Stomach (tissue), 4 donors: Measurements from ENCODE around the gene OPRL1.

ENCODE experiments used
- EP300 ChIP-seq: sonication (generic); formaldehyde crosslinking; IDR thresholded peaks from one replicate; pipeline ENCODE4 v1.6.1; 2017; ENCODE audit warnings: antibody characterized with exemption
- POLR2AphosphoS5 ChIP-seq, 3 donors: sonication (generic); formaldehyde crosslinking; IDR thresholded peaks; one replicate each; pipeline ENCODE4 v1.6.1; 2016; ENCODE audit warnings: antibody characterized with exemption in 3 of 3
- TF ChIP-seq, protein P1 (sequence below), 7 experiments: fragments of 450-650 bp in 4 of 7; fragments of 200-600 bp in 3 of 7; sonication (generic) in 3 of 7; IDR thresholded peaks; one replicate each; pipeline ENCODE4 v1.5.1; 2016 to 2019; ENCODE audit warnings: antibody characterized with exemption in 7 of 7, control low read depth in 2 of 7, mild to moderate bottlenecking in 1 of 7

DNA sequence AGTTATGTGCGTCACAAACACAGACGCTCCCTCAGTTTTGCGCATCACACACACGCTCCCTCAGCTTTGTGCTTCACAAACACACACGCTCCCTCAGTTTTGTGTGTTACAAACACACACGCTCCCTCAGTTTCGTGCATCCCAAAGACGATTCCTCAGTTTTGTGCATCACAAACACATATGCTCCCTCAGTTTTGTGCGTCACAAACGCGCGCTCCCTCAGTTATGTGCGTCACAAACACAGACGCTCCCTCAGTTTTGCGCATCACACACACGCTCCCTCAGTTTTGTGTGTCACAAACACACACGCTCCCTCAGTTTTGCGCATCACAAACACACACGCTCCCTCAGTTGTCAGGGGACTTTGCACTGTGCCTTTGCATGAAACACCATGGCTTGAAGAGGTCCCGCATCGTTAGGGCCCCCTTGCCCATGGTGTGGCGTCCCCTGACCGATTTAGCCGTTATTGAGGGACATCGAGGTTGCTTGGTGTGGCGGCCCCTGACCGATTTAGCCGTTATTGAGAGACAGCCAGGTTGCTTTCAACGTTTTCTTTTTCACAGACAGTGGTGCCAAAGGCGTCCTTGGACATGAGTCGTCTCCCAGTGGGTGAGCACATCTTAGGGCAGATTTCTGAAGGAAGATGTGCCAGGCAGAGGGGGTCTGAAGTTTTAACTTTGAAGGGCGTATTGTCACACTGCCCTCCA is 56.3 kb downstream of the OPRL1 start:
- TF ChIP-seq EP300 (no peak), POLR2AphosphoS5 (IDR thresholded peaks at IDR 0.05) (no peak)
- TF ChIP-seq, protein P1, sequence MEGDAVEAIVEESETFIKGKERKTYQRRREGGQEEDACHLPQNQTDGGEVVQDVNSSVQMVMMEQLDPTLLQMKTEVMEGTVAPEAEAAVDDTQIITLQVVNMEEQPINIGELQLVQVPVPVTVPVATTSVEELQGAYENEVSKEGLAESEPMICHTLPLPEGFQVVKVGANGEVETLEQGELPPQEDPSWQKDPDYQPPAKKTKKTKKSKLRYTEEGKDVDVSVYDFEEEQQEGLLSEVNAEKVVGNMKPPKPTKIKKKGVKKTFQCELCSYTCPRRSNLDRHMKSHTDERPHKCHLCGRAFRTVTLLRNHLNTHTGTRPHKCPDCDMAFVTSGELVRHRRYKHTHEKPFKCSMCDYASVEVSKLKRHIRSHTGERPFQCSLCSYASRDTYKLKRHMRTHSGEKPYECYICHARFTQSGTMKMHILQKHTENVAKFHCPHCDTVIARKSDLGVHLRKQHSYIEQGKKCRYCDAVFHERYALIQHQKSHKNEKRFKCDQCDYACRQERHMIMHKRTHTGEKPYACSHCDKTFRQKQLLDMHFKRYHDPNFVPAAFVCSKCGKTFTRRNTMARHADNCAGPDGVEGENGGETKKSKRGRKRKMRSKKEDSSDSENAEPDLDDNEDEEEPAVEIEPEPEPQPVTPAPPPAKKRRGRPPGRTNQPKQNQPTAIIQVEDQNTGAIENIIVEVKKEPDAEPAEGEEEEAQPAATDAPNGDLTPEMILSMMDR (IDR thresholded peaks at IDR 0.05), result no peak
